GM19324 (cell line): ENCODE data around the gene ENOPH1.

Experiments used
- ATAC-seq: cut with Tn5 transposase; IDR thresholded peaks from one replicate; pipeline ENCODE4 v1.9.1; 2021; ENCODE audit warnings: mild to moderate bottlenecking, moderate library complexity; ENCODE audit not compliant: unreplicated experiment, low FRiP score

The ENOPH1 gene

GRCh38 chr4:82500435-82501153 is 70.2 kb downstream of the ENOPH1 start:
- ATAC-seq, result no peak

DNA sequence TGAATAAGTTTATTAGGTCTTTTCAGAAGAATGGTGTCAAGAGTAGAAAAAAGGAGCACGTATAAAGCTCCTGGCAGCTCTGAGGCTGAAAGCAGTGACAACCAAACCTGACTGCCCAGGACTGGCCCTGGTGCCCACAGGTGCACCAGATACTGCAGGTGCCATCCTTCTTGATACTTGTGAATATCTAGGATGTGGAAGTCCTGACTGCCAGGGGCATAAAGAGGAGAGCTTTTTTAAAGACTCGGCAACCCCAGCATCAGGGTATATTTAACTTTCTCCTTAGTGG is 70.7 kb downstream of the ENOPH1 start:
- ATAC-seq, result no peak

GRCh38 chr4:82508011-82508410 is 77.6 kb downstream of the ENOPH1 start:
- ATAC-seq, result no peak

GRCh38 chr4:82508806-82509428 is 78.5 kb downstream of the ENOPH1 start:
- ATAC-seq, result no peak

DNA sequence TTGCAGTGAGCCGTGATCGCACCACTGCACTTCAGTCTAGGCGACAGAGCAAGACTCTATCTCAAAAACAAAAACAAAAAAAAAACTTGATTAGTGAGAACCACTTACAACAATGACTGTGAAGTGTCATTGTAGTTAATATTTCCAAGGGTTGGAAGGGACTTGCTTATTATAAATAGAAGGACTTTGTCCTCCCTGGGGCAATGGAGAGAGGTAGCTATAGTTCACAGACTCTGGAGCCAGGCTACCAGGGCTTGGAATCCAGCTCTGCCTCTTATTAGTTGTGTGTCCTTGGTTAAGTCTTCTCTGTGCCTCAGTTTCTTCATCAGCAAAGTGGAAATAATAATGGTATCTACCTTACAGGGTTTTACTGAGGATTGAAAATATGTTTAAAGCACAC is 79.8 kb downstream of the ENOPH1 start:
- no peak for ATAC-seq
